Endothelial cell of umbilical vein (primary cell): ENCODE data around the gene XPO6. TPM values are rescaled to one million over a fixed set of nuclear protein-coding genes. Genes with fewer than 3 reads are reported as not detected.

Source experiments
- BruUV-seq: library from RNA; stranded (reverse); fragments of 400-500 nt; replicated peaks from 2 replicates; lab custom pipeline; 2021; lab: Mats Ljungman, UMichigan
- CTCF ChIA-PET: fragments of 300-600, 350-600 bp; sonication (Branson Sonifier 250); formaldehyde crosslinking; loops from one replicate; lab custom pipeline; 2021; ENCODE audit warnings: antibody characterized with exemption, inconsistent platforms; lab: Charles Lee
- POLR2A ChIA-PET: fragments of 300-600, 350-600 bp; sonication (Branson Sonifier 250); formaldehyde crosslinking; loops from one replicate; lab custom pipeline; 2021; ENCODE audit warnings: antibody characterized with exemption, inconsistent platforms; lab: Charles Lee
- DNase-seq: peaks from one replicate; pipeline ENCODE4 v3.0.0-alpha.2; 2011; ENCODE audit warnings: low read depth, low spot score
- FAIRE-seq: peaks from 2 replicates; lab custom pipeline; 2011; peaks lifted over from hg19 to GRCh38; lab: Jason Lieb, UNC
- H2AFZ ChIP-seq: 2 replicates; pipeline ENCODE4 v1.6.0; 2012; ENCODE audit warnings: low read depth, low read length, control low read depth, inconsistent platforms
- H3K27ac ChIP-seq: 2 replicates; pipeline ENCODE4 v1.5.1; 2011; ENCODE audit warnings: low read depth, mild to moderate bottlenecking, control low read depth, low read length, moderate library complexity; ENCODE audit not compliant: insufficient read depth
- H3K27me3 ChIP-seq, 2 experiments: 2 replicates each; pipeline versions ENCODE4 v1.6.0 to v1.6.1; 2011; ENCODE audit warnings: low read length in 2 of 2, mixed read lengths in 1 of 2; ENCODE audit not compliant: control insufficient read depth in 2 of 2, insufficient read depth in 2 of 2
- H3K36me3 ChIP-seq, 2 experiments: 2 replicates in 1 of 2; 3 replicates in 1 of 2; pipeline ENCODE4 v1.5.1; 2011; ENCODE audit warnings: low read length in 2 of 2, mild to moderate bottlenecking in 1 of 2, moderate library complexity in 1 of 2; ENCODE audit not compliant: control insufficient read depth in 2 of 2, insufficient read depth in 2 of 2; ENCODE audit errors: extremely low read depth in 1 of 2
- H3K4me1 ChIP-seq: 3 replicates; pipeline ENCODE4 v1.5.1; 2011; ENCODE audit warnings: mild to moderate bottlenecking, low read length; ENCODE audit not compliant: control insufficient read depth, insufficient read depth; ENCODE audit errors: extremely low read depth
- H3K4me2 ChIP-seq: 2 replicates; pipeline ENCODE4 v1.6.1; 2011; ENCODE audit warnings: low read length, control low read depth, mixed read lengths; ENCODE audit not compliant: insufficient read depth
- H3K4me3 ChIP-seq, 3 experiments: fragments of 200-600 bp in 1 of 3; sonication (generic), shearing (Covaris generic) in 1 of 3; replicated peaks in 1 of 3; 2 replicates each; pipeline ENCODE4 v1.5.1; 2011 to 2016; ENCODE audit warnings: control low read depth in 3 of 3, low read length in 3 of 3, mild to moderate bottlenecking in 2 of 3, inconsistent platforms in 1 of 3, low read depth in 1 of 3, moderate library complexity in 1 of 3; ENCODE audit not compliant: insufficient read depth in 1 of 3
- H3K79me2 ChIP-seq: 2 replicates; pipeline ENCODE4 v1.6.0; 2012; ENCODE audit warnings: low read length, inconsistent platforms; ENCODE audit not compliant: control insufficient read depth, insufficient read depth
- H3K9ac ChIP-seq: replicated peaks from 2 replicates; pipeline ENCODE3; 2011; ENCODE audit warnings: low read length, control low read depth; ENCODE audit not compliant: insufficient read depth; ENCODE audit errors: extremely low read depth
- H3K9me1 ChIP-seq: replicated peaks from 3 replicates; pipeline ENCODE4 v1.6.0; 2011; ENCODE audit warnings: mild to moderate bottlenecking, low read length; ENCODE audit not compliant: control insufficient read depth, insufficient read depth; ENCODE audit errors: extremely low read depth
- H3K9me3 ChIP-seq: replicated peaks from 2 replicates; pipeline ENCODE4 v1.5.1; 2012; ENCODE audit warnings: low read length, inconsistent platforms; ENCODE audit not compliant: control insufficient read depth, insufficient read depth
- H4K20me1 ChIP-seq: replicated peaks from 2 replicates; pipeline ENCODE3; 2011; ENCODE audit warnings: mild to moderate bottlenecking, low read length; ENCODE audit not compliant: control insufficient read depth, insufficient read depth; ENCODE audit errors: extremely low read depth
- EZH2 ChIP-seq: IDR thresholded peaks from 2 replicates; pipeline ENCODE4 v1.6.1; 2012; ENCODE audit warnings: borderline replicate concordance, low read depth, mild to moderate bottlenecking, moderate library complexity, low read length, inconsistent platforms; ENCODE audit not compliant: severe bottlenecking
- FOS ChIP-seq: IDR thresholded peaks from 2 replicates; pipeline ENCODE4 v1.6.1; 2011; ENCODE audit warnings: mild to moderate bottlenecking, low read length, moderate library complexity, borderline replicate concordance; ENCODE audit not compliant: insufficient read depth
- GATA2 ChIP-seq: IDR thresholded peaks from 2 replicates; pipeline ENCODE4 v1.7.0; 2011; ENCODE audit warnings: low read depth, mild to moderate bottlenecking, moderate library complexity, mixed read lengths, low read length; ENCODE audit not compliant: insufficient read length, insufficient read depth
- JUN ChIP-seq: IDR thresholded peaks from 2 replicates; pipeline ENCODE4 v1.6.1; 2011; ENCODE audit warnings: borderline replicate concordance, low read depth; ENCODE audit not compliant: insufficient read length, insufficient read depth
- MYC ChIP-seq: IDR thresholded peaks from one replicate; pipeline ENCODE4 v1.6.1; 2011; ENCODE audit warnings: mild to moderate bottlenecking, low read depth, low read length
- POLR2A ChIP-seq: IDR thresholded peaks from 2 replicates; pipeline ENCODE4 v1.6.1; 2012; ENCODE audit warnings: low read depth, mild to moderate bottlenecking, control low read depth, low read length
- POLR2AphosphoS5 ChIP-seq: IDR thresholded peaks from 2 replicates; pipeline ENCODE4 v1.6.1; 2012; ENCODE audit warnings: low read depth, mild to moderate bottlenecking, control low read depth, low read length, moderate library complexity; ENCODE audit not compliant: insufficient read depth
- dilution Hi-C: fragments of 300-500 bp; cut with MboI; formaldehyde crosslinking; loops from one replicate; pipeline ENCODE4 v1.15.0; 2019; ENCODE audit warnings: low sequenced_read_pairs; ENCODE audit not compliant: extremely low pct_ligation_motif_present
- intact Hi-C: fragments of 100-400 bp; cut with micrococcal nuclease; formaldehyde crosslinking; loops from one replicate; pipeline ENCODE4 v1.10.0; 2022
- polyA plus RNA-seq, 4 experiments: library from polyadenylated mRNA; depleted of rRNA in 3 of 4; stranded (reverse) in 3 of 4; unstranded in 1 of 4; fragments of >200 nt; gene quantifications; 2 replicates each; pipeline versions ENCODE4 v1.2.1 to v1.2.3, GENCODE V29; 2011 to 2012; ENCODE audit warnings: missing spikeins in 1 of 4
- total RNA-seq: library from RNA; stranded (reverse); gene quantifications from 2 replicates; pipeline ENCODE4 v1.2.3, GENCODE V29; 2021
- TF ChIP-seq, protein P1 (sequence below): IDR thresholded peaks from 2 replicates; pipeline ENCODE4 v1.6.1; 2011; ENCODE audit not compliant: insufficient read depth, insufficient read length
- TF ChIP-seq, protein P2 (sequence below), 2 donors: IDR thresholded peaks; 1 replicate in 1 of 2; 2 replicates in 1 of 2; pipeline ENCODE4 v1.5.1; 2011; ENCODE audit warnings: low read length in 2 of 2, mild to moderate bottlenecking in 2 of 2, moderate library complexity in 2 of 2, control low read depth in 1 of 2, inconsistent platforms in 1 of 2, low read depth in 1 of 2; ENCODE audit not compliant: insufficient read depth in 1 of 2; ENCODE audit errors: extremely low read depth in 1 of 2

The XPO6 gene
- total and polyA plus RNA-seq, 2 donors (not counting 3 experiments of a cell fraction or from before 2014, with no cell fraction given), result 170 to 272 TPM

DNA sequence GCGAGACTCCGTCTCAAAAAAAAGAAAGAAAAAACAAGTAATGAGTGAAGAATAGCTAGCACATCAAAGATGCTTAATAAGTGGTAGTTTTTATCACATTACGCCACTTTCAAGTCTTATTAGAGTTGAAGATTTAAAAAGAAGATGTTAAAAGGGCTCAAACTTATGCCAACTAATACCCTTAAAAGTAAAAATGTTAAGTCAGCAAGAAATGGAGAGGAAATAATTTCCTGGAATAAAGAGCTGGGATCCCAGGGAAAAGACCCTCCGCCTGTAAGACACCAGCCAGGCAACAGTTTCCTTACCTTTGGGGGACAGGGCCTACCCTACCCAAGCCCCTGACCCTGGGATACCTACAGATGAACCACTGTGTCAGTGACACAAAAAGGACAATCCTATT is 3.6 kb downstream of the XPO6 start:
- TF ChIP-seq MYC (no peak), EZH2 (no peak), POLR2AphosphoS5 (no peak), GATA2 (no peak), JUN (no peak), FOS (no peak), POLR2A (no peak)
- TF ChIP-seq, protein P1, sequence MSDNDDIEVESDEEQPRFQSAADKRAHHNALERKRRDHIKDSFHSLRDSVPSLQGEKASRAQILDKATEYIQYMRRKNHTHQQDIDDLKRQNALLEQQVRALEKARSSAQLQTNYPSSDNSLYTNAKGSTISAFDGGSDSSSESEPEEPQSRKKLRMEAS, result no peak
- TF ChIP-seq, protein P2, sequence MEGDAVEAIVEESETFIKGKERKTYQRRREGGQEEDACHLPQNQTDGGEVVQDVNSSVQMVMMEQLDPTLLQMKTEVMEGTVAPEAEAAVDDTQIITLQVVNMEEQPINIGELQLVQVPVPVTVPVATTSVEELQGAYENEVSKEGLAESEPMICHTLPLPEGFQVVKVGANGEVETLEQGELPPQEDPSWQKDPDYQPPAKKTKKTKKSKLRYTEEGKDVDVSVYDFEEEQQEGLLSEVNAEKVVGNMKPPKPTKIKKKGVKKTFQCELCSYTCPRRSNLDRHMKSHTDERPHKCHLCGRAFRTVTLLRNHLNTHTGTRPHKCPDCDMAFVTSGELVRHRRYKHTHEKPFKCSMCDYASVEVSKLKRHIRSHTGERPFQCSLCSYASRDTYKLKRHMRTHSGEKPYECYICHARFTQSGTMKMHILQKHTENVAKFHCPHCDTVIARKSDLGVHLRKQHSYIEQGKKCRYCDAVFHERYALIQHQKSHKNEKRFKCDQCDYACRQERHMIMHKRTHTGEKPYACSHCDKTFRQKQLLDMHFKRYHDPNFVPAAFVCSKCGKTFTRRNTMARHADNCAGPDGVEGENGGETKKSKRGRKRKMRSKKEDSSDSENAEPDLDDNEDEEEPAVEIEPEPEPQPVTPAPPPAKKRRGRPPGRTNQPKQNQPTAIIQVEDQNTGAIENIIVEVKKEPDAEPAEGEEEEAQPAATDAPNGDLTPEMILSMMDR (IDR thresholded peaks at IDR 0.05; ENCODE audit: extremely low read depth in 1 of 2, insufficient read depth in 1 of 2, low read depth in 1 of 2, low read length in 2 of 2), result no peak
- Histone ChIP-seq H3K4me1 (peaks cover 38% of the 10 kb centered on the region), H3K36me3 (peaks cover 7 to 14% of the 10 kb centered on the region in 2 experiments), H3K9me3 (no peaks in the 10 kb centered on the region), H3K9me1 (no peaks in the 10 kb centered on the region), H3K9ac (no peak overlapping the region), H2AFZ (no peak overlapping the region), H4K20me1 (no peaks in the 10 kb centered on the region), H3K27me3 (no peaks in the 10 kb centered on the region), H3K79me2 (peaks cover 80% of the 10 kb centered on the region), H3K4me2 (no peak overlapping the region), H3K4me3 (no peak overlapping the region), H3K27ac (peak overlapping the region; percentile 41)
- dilution Hi-C loops (no loop called here), intact Hi-C loops (loop anchor here (5.0 kb wide), 1 partner anchor 46 kb away; no protein-coding TSS in a partner anchor)
- ChIA-PET POLR2A (no interaction called here), CTCF (interaction anchor here (1.0 to 3.3 kb wide), 5 partner anchors 10 to 98 kb away, joined by 3 to 9 read pairs (median 4); no protein-coding TSS in a partner anchor)
- FAIRE-seq (no peak), DNase-seq (no peak)
- no TSS peak for BruUV-seq
